Progenitor cell of endocrine pancreas (in vitro differentiated cells): ENCODE results near the gene LRRN4CL. TPM values are rescaled to one million over a fixed set of nuclear protein-coding genes. Genes with fewer than 3 reads are reported as not detected.

Experiments
- DNase-seq: peaks from one replicate; pipeline ENCODE4 v3.0.0; 2021; ENCODE audit warnings: low spot score; ENCODE audit not compliant: unreplicated experiment
- H3K27ac Mint-ChIP-seq: 2 replicates; pipeline ENCODE4 v1.8.0; 2021; ENCODE audit warnings: mild to moderate bottlenecking, moderate library complexity, mixed read lengths
- H3K27me3 Mint-ChIP-seq: 2 replicates; pipeline ENCODE4 v1.8.0; 2021; ENCODE audit warnings: mixed read lengths
- H3K36me3 Mint-ChIP-seq: 2 replicates; pipeline ENCODE4 v1.8.0; 2022; ENCODE audit warnings: mixed read lengths; ENCODE audit not compliant: insufficient read depth
- H3K4me1 Mint-ChIP-seq: 2 replicates; pipeline ENCODE4 v1.8.0; 2021; ENCODE audit warnings: low read depth, mixed read lengths
- H3K4me3 Mint-ChIP-seq: 2 replicates; pipeline ENCODE4 v1.8.0; 2021; ENCODE audit warnings: low read depth, mild to moderate bottlenecking, moderate library complexity, mixed read lengths
- H3K9me3 Mint-ChIP-seq: 2 replicates; pipeline ENCODE4 v1.8.0; 2021; ENCODE audit warnings: low read depth, mixed read lengths
- CTCF ChIP-seq: fragments of 200-600 bp; sonication (generic); IDR thresholded peaks from one replicate; pipeline ENCODE4 v1.5.0; 2021; ENCODE audit warnings: antibody characterized with exemption, mild to moderate bottlenecking; ENCODE audit not compliant: unreplicated experiment
- total RNA-seq: library from RNA; stranded (reverse); gene quantifications from 2 replicates; pipeline ENCODE4 v1.2.1, GENCODE V29; 2021

The LRRN4CL gene
- total RNA-seq, 1 donor from 2014 or later = 0.65 TPM

- no peaks in the 10 kb centered on the region for H3K9me3 Mint-ChIP-seq
- H3K4me3 Mint-ChIP-seq = no peak overlapping the region
- no peak for DNase-seq
- H3K27ac Mint-ChIP-seq = peak overlapping the region; percentile 73
- no peaks in the 10 kb centered on the region for H3K27me3 Mint-ChIP-seq
- no peaks in the 10 kb centered on the region for H3K4me1 Mint-ChIP-seq
- H3K36me3 Mint-ChIP-seq = peaks cover 8% of the 10 kb centered on the region
- no peak for TF ChIP-seq CTCF
Measured at GRCh38 chr11:62688491-62688890, 839 bp downstream of the LRRN4CL start.

- no peak for DNase-seq
- H3K36me3 Mint-ChIP-seq = peaks cover 6% of the 10 kb centered on the region
- no peak overlapping the region for H3K27ac Mint-ChIP-seq
- no peaks in the 10 kb centered on the region for H3K9me3 Mint-ChIP-seq
- H3K4me1 Mint-ChIP-seq = no peaks in the 10 kb centered on the region
- TF ChIP-seq CTCF = no peak
- H3K4me3 Mint-ChIP-seq = no peak overlapping the region
- no peaks in the 10 kb centered on the region for H3K27me3 Mint-ChIP-seq
Measured at GRCh38 chr11:62687508-62688396, 1.6 kb downstream of the LRRN4CL start.

GRCh38 chr11:62682518-62682917 lies 6.8 kb downstream of the LRRN4CL start:
- Mint-ChIP-seq H3K27ac (no peak overlapping the region), H3K4me3 (no peak overlapping the region), H3K9me3 (no peaks in the 10 kb centered on the region), H3K4me1 (peaks cover 8% of the 10 kb centered on the region), H3K27me3 (no peaks in the 10 kb centered on the region), H3K36me3 (peaks cover 4% of the 10 kb centered on the region)
- DNase-seq = no peak
- TF ChIP-seq CTCF = no peak

GRCh38 chr11:62680825-62681240 lies 8.5 kb downstream of the LRRN4CL start:
- H3K4me3 Mint-ChIP-seq = peak overlapping the region; percentile 47
- peak; percentile 50 for TF ChIP-seq CTCF
- H3K9me3 Mint-ChIP-seq = no peaks in the 10 kb centered on the region
- H3K27ac Mint-ChIP-seq = peak overlapping the region; percentile 83
- H3K36me3 Mint-ChIP-seq = peaks cover 8% of the 10 kb centered on the region
- H3K27me3 Mint-ChIP-seq = no peaks in the 10 kb centered on the region
- peaks cover 11% of the 10 kb centered on the region for H3K4me1 Mint-ChIP-seq
- DNase-seq = no peak

GRCh38 chr11:62678770-62679696 lies 10.3 kb downstream of the LRRN4CL start, which contains the start of gene UBXN1:
UBXN1 (minus strand) TSS chr11:62679073; CDS start chr11:62678923, 150 bp downstream.
- H3K27ac Mint-ChIP-seq = peak within 1 kb of the TSS; percentile 92
- peak; percentile 51 for DNase-seq
- H3K4me3 Mint-ChIP-seq = peak within 1 kb of the TSS; percentile 86
- no peaks in the 10 kb centered on the region for H3K27me3 Mint-ChIP-seq
- peaks cover 12% of the 10 kb centered on the region for H3K4me1 Mint-ChIP-seq
- no peaks in the 10 kb centered on the region for H3K9me3 Mint-ChIP-seq
- H3K36me3 Mint-ChIP-seq = peaks cover 10% of the 10 kb centered on the region
- no peak for TF ChIP-seq CTCF
